Raji (cell line): ENCODE measurements around the gene BTF3L4.
A peak's percentile ranks its signal among the peaks of the same experiment; 100 is the strongest.

ENCODE experiments used
- POLR2A ChIP-seq: IDR thresholded peaks from 2 replicates; pipeline ENCODE4 v1.6.1; 2011; ENCODE audit warnings: low read depth, low read length, control low read depth; ENCODE audit not compliant: insufficient read depth

BTF3L4 gene

GRCh38 chr1:52056163-52056936 is at the start of gene BTF3L4:
BTF3L4 (plus strand) TSS chr1:52056295; CDS start chr1:52059848, 3,553 bp downstream.
- TF ChIP-seq POLR2A, result peak; percentile 68

- TF ChIP-seq POLR2A, result no peak
Measured at GRCh38 chr1:52007215-52008002, 48.7 kb upstream of the BTF3L4 start.

GRCh38 chr1:52008071-52008809 is 47.9 kb upstream of the BTF3L4 start:
- no peak for TF ChIP-seq POLR2A

GRCh38 chr1:52022133-52022532 is 34.0 kb upstream of the BTF3L4 start:
- no peak for TF ChIP-seq POLR2A

GRCh38 chr1:52026278-52026677 is 29.8 kb upstream of the BTF3L4 start:
- no peak for TF ChIP-seq POLR2A

GRCh38 chr1:52028328-52028727 is 27.8 kb upstream of the BTF3L4 start:
- TF ChIP-seq POLR2A, result no peak

- no peak for TF ChIP-seq POLR2A
Measured at GRCh38 chr1:52032124-52032784, 23.8 kb upstream of the BTF3L4 start.

- no peak for TF ChIP-seq POLR2A
Measured at GRCh38 chr1:52032785-52033131, 23.3 kb upstream of the BTF3L4 start.

- peak; percentile 96 for TF ChIP-seq POLR2A
Measured at GRCh38 chr1:52033190-52034049, 22.7 kb upstream of the BTF3L4 start, which contains the start of gene KTI12. KTI12 (minus strand) TSS chr1:52033810; CDS start chr1:52033761, 49 bp downstream.

- no peak for TF ChIP-seq POLR2A
Measured at GRCh38 chr1:52034050-52034384, 22.1 kb upstream of the BTF3L4 start.

- no peak for TF ChIP-seq POLR2A
Measured at GRCh38 chr1:52037402-52037814, 18.7 kb upstream of the BTF3L4 start.

GRCh38 chr1:52037909-52038308 is 18.2 kb upstream of the BTF3L4 start:
- no peak for TF ChIP-seq POLR2A

- no peak for TF ChIP-seq POLR2A
Measured at GRCh38 chr1:52041551-52042185, 14.4 kb upstream of the BTF3L4 start.

- TF ChIP-seq POLR2A, result no peak
Measured at GRCh38 chr1:52045236-52045635, 10.9 kb upstream of the BTF3L4 start.

- TF ChIP-seq POLR2A, result no peak
Measured at GRCh38 chr1:52053862-52054261, 2.2 kb upstream of the BTF3L4 start.
